ENCODE data around the gene ABTB2.

The ABTB2 gene

DNA sequence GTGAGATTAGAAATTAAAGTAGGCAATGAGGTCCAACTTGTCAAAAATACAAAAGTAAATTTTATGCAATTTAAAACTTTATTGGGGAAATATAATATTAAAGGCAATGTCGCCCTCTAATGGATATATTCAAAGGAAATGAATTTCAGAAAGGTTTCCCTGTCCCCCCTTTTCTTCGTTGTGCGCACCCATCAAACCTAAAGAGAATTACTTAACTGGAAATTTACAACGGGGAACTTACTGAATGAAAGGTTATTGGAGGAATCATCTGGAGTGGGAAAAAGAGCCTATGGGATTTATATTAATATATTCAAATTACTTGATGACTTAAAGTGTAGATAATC lies 1.7 kb upstream of the ABTB2 start:
- no peak for DNase-seq

DNA sequence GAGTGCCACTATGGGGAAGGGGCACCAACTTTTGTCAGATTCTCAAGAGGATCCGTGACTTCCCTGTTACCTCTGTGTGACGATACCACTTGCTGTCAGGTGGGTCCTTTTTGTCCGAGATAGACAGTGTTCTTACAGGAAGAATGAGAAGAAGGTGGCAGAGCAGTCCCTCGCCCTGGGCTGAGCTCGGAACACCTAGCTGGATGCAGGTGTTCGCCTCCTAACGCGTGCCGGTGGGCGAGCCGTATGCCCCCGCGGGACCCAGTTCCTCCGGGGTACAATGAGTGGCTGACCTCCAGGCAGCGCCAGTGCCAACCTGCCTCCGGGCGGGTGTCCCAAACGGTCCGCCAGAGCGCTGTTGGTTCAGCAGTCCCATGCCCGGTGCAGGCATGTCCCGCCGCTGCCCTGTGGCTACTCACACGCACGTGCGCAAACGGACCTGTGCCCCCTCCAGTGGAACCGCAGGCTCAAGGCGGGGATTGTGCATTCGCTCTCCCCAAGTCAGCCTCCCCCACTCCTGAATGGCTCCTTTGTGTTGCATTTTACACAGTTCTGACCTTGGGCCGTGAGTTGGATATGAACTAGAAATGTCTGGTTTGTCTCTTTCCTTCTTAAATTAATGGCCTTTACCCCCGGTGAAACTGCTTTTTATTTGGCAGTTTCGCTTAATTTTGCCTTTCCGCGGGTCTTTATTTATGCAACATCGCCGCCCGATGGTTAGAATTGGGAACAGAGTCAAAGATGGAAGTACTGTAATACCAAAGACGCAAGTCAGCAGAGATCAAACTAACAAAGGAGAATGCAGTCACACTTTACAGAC lies 1.1 kb upstream of the ABTB2 start:
- peak; percentile 55 for DNase-seq

DNA sequence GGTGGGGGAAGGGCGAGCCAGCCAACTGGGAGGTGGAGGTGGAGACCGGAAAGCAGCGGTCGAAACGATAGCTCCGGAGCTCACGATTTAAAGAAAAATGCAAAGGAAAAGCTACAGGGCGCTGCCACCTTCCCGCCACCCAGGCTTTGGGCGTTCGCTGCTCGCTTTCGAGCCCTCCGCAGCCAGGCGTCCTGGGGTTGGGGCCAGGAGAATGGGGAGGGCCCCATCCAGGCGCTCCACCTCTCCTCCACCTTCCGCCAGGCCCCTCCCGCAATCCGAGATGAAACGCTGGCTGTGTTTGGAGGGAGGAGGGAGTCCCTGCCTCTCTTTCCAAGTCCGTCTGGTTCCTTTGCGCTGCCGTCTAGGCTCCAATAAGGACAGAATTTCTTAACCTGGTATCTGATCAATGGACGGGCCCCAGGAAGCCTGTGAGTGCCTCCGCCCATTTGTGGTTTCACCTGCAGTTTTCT lies 483 bp upstream of the ABTB2 start:
- no peak for DNase-seq

DNA sequence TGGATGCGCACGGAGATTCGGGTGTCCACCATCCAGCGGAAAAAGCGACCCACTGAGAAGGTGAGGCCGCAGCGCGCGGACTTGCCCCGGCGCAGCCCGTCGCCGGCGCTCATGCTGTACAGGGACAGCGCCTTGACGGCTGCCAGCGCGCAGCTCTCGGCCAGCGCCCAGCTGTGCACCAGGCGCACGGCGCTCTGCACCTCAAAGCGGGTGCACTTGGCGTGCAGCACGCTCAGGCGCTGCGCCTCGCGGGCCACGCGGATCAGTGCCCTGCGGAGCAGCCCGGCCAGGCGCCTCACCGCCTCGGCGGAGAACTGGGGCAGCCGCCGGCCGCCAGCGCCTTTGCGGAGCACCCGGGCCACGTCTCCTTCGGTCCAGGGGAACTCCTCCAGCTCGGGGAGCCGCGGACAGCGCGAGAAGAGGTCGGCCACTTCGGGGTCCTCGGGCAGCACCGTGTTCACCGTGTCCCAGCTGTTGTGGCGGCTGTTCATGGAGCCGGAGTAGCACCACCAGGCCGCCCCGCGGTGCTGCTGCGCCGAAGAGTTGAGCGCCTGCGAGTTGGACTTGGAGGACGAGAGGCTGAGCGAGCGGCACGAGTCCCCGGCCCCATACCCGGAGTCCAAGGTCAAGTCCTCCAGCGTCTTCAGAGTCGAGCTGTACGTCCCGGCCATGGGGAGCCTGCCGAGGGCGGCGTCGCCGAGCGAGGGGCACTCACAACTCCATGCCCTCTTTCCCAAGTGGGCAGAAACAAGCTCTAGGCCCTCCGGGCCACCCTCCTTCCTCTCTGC lies 703 bp downstream of the ABTB2 start:
- DNase-seq, result no peak

DNA sequence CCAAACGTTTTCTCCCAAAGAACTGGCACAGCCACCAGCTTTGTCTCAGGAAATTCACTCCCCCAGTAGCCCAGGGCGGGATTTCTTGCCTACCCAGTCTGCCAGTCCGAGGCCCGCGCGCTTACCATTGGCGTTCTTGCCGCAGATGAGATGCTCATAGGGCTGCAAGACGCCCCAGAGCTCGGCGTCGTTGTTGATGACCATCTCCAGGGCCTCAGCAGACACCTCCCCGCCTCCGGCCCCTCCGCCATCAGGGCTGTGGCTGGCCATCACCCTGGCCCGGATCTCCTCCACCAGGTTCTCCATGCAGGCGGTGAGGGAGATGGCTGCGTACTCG lies 1.3 kb downstream of the ABTB2 start:
- no peak for DNase-seq

DNA sequence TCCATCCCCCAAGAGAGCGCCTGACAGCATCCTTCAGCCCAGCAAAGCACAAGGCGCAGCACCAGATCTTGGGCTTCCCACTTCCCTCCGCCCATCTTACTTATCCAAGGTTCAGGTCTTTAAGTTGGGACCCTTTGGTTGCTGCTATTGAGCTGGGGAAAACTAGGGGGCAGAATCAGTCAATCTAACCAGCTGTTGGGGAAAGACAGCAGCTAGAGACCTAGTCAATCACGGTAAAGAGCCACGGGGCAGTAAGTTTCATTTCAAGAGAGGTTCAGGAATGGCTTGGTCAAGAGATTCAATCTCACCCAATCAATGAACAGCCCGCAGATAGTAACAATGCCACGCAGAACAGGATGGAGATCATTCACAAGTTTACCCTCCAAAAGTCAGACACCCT lies 1.7 kb downstream of the ABTB2 start:
- DNase-seq, result no peak

DNA sequence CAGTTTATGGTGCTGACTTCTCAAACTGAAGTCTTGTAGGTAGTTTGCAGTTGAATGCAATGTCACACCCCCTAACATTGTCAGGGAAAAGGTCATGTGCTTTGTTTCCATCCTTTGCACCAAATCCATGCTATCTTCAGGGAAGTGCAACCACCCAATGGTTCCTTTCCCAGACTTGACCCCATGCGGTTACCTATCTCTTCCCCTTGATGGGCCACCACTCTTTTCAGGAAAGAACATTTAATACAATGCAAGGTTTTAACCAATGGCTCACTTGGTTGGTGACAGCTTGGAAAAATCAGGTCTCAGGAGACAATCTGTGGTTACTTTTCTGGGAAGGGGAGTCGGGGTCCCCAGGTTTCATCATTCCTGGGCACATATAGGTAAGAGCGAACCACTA lies 2.1 kb downstream of the ABTB2 start:
- no peak for DNase-seq

DNA sequence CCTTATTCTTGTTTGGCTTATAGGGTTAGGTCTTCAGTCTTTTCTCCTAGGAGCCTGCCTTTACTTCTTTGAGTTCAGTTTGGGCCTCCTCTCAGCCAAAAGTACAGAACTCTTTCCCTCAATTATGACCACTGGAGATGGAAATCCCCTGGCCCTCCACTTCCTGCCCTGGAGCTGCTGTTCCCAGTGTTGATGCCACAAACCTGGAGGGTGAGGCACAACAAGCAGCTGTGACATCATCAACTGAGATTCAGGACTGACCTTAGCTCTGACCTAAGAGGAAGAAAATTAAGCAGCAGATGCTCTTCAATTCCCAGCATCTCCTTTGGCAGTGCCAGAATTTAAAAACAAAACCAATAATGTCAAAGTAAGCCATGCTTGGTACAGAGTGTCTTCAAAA lies 3.0 kb downstream of the ABTB2 start:
- DNase-seq, result no peak

DNA sequence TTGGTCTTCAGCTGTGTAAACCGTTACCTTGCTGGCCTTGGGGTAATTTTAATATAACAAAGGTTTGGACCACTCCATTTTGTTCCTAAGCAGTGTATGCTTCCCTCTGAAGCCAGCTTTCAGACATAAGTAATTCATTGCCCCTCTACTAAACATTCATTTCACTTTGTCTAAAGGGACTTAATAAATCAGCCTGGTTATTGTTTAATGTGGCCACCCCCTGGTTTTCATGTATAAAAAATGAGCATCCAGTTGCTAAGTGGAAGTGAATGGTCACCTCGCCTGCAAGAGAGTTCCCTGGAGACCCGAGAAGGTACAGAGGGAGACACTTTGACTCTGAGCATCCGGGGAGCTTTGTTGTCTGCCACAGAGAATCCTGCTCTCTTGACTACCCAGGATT lies 3.9 kb downstream of the ABTB2 start:
- DNase-seq, result no peak

DNA sequence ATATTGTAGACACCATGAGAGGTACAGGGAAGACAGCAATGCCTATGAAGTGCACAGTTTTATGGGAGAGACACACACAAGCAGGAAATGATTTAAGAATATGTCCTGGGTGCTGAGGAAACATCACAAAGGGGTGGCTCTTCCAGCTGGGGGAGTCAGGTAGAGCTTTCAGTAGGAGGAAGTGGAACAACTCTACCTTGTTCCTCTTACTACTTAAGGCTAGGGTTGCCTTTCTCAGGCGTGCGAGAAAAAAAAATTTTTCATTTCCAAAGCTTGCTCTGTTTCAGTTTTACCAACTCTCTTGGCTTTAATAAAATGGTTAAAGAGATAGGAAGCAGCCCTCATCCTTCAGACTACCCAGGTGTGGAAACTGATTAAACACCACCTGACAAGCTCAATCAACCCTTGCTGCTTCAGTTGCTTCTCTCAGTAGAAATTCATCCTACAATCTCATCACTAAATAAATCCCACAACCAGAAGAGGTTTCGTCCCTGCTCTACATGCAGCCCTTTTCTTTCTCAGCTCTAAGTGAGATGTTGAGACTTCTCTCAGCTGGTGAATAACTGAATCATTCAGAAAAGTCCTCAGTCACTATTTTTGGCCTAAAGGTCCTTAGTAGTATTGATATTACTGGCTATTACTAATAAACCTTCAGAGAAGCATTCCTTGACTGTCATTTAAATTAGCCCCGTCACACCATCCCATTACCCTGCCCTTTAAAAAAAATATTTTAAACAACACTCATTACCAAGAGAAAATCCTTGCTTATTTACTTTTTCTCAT lies 5.9 kb downstream of the ABTB2 start:
- no peak for DNase-seq

DNA sequence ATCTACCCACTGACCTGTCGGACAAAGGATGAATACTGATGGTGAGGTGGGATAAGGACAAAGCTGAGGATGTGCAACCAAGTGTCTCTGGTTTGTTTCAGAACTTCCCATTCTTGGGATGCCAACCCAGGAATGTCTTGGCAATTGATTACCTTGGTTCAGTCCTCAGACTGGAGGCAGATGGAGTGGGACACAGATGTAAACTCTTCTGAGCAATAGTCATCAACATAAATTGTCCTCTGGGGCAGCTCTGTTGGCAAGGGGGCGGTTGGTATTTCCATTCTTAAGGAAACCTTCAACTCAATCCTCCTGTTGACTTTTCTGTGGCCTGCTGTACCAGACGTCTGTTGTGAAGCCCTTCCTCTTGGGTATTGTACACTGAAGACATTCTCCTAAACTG lies 6.8 kb downstream of the ABTB2 start:
- DNase-seq, result no peak

DNA sequence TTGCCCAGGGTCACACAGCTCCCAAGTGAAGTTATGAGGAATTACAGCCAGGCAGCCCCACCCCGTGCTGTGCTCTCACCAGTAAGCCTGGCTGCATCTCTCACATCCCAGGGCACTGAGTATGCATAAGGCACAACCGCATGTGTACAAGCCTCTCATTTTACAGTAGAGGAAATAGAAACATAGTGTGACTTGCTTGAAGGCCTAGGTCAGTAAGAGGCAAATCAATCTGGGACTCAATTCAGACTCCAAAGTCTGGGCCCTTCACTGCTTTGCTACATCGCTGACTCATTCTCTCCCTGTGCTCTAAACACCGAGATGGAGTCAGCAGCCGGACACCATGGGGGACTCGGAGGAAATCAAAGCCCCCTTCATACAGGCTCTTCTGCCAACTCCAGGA lies 7.9 kb downstream of the ABTB2 start:
- DNase-seq, result no peak

DNA sequence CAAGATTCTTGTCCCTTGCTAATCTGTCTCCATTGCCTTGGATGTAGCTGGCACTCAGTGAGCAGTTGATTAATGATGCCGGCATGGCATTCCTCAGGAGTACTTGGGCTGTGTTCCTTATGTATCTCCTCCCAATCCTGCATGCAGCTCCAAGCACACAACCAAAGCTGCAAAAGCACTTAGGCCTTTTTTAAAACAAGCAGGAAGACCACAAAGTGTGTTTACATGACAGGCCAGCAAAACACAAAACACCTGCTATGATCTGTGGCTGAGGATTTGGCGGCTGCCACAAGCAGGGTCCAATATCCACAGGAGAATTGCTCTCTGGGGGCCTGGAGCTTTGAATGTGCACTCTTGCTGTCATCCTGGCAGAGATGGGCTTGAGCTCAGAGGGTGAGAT lies 8.9 kb downstream of the ABTB2 start:
- no peak for DNase-seq

DNA sequence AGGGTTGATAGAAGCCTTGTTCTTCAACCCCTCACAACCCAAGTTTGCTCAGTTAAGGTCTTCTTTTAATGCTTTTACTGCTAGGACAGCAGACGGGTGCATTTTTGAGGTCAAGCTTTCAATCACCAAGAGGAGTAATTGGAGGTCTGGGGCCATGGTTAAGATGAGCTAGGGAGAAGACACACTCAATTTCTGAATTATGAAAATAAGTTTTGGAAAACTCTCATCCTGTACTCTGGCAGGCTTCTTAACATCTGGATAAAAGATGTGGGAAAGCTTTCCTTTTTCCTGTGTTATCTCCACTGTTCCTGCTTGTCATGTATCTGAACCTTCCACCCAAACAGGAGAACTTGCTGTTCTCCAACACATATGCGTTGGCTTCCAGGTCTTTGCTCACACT lies 9.7 kb downstream of the ABTB2 start:
- DNase-seq, result no peak

DNA sequence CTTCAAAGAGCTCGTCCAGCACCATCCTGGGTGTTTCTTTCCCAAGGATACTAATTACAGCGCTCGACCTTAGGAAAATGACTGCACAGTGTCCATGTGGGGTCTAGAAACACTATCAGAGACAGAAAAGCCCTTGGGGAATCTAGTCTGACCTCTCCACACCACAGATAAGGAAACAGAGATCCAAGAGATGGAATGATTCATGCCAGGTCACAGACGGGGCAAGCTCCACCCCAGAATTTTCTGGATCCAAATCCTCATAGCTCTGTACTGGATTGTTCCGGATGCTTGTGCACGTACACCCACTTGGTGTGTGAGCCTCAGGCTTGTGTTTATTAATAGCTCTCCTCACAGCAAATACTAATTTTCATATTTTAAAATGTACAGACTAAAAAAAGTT lies 11.3 kb downstream of the ABTB2 start:
- DNase-seq, result no peak

DNA sequence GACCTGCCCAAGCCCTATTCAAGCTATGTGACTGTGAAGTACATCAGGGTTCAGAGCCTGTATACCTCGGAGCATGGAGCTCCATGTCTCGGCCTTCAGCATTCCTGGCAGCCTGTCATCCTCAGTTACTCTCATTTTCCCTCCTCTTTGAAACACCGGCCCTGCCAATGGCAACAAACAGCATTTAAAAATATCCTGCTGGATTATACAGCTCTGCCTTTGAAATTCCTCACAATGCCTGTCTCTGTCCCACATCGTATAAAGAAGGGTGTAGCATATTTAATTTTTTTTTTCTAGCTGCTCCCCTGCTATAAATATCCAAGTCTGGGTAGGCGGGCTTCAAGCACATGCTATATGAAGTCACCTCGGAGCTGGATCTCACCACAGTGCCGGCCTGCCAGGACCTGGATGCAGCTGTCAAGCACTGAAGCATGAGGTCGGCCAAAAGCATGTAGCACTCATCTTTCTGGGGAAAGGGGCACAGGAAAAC lies 11.8 kb downstream of the ABTB2 start:
- no peak for DNase-seq

DNA sequence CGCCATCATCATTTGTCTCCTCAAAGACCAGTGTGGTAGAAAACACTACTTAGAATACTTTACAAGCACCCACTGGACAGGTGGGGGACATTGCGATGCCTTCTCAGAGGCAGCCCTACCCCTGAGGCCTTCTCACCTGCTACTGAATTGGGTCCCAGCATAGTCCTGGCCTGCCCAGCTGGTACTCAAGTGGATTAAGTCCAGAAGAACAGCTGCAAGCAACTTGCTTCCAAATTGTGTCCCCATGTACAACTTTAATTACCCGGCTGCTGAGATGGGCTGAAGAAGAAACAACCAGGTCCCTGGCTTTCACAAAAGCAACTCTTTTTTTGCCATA lies 12.3 kb downstream of the ABTB2 start:
- DNase-seq, result no peak

DNA sequence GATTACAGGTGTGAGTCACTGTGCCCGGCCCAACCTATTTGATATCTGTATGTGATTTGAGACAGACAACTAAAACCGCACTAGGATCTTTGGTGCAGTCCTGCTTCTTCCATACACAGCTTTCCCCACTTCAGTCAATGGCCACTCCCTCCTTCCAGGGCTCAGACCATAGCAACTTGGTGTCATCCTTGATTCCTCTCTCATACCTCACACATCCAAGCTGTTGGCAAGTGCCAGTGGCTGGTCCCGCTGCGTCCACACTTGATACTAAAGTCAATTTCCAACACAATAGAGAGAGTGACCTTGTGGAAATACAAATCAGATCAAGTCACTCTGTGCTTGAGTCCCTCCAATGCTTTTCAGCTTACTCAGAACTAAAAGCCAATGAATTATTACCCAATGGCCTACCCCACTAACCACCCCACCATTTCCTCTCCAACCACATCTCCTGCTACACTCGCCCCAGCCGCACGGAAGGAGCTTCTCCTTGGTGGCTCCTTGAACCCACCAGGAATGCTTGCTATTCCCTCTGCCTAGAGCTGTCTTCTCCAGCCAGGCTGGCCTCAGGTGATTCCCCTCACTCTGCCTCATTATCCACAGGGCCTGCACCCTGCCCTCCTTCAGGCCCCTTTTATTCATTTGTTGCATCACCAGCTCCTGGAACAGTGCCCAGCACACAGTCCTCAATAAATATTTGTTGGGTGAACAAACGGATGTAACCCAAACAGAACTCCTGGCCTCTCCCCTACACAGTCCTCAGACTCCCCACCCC lies 12.9 kb downstream of the ABTB2 start:
- no peak for DNase-seq

DNA sequence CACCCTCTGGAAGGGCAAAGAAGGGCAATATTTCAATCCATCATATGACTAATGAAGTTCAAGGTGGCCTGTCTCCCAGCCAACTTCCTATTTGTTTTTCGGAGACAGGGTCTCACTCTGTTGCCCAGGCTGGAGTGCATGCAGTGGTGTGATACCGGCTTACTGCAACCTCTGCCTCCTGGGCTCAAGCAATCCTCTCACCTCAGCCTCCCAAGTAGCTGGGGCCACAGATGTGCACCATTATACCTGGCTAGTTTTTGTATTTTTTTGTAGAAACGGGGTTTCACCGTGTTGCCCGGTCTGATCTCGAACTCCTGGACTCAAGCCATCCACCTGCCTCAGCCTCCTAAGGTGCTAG lies 13.4 kb downstream of the ABTB2 start:
- DNase-seq, result no peak

DNA sequence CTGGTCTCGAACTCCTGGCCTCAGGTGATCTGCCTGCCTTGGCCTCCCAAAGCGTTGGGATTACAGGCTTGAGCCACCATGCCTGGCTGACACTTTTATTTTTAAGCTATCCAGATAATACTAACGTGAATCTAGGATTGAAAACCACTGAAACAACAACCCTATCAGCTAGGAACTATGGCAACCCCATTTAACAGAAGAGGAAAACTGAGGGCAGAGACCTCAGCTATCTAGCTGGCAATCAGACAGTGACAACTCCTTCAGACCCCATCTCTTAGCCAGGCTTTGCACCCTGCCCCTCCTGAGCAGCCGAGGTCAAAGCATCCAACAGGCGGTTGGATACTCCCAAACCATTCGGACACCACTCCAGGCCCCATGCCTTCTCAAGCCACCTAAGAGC lies 14.1 kb downstream of the ABTB2 start:
- no peak for DNase-seq

DNA sequence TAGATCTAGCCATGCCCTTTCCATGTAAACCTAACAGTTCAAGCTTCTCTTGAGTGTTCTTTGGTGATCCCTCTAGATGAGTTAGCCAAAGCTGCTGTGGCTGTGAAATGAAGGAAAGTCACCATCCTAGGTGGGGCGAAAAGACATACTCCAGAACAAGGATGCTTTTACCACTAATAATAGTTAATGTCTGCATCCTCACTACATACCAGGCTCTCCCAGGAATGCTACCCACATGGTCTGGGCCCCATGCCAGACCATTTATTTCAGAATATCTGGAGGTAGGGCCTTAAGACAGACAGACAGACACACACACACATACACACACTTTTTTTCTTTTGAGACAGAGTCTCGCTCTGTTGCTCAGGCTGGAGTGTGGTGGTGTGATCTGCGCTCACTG lies 14.7 kb downstream of the ABTB2 start:
- DNase-seq, result no peak

DNA sequence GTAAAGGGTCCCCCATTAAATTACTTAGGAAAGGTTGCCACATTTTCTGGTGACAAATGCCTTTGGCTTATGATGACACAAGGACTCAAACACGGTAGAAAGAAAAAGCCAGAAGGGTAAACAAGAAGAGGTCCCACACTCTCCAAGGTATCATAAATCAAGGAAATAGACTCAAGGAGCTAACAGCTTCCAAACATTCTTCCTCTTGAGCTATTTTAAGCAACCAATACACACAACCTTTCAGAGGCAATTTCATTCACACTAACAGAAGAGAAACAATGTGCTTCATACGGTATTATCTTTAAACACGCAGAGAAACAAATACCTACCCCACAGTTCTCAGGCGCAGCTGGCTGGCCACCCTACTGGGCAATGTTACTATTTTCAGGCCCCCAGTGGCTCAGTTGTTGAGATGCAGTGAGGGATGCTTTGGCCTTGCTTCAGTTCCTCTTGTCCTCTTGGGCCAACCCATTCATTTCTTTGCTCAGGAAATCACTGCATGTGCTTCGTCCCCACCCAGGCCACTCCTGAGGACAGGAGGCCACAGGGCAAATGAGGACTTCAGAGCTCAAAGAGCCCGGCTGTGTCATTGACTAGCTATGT lies 15.8 kb downstream of the ABTB2 start:
- DNase-seq, result no peak

DNA sequence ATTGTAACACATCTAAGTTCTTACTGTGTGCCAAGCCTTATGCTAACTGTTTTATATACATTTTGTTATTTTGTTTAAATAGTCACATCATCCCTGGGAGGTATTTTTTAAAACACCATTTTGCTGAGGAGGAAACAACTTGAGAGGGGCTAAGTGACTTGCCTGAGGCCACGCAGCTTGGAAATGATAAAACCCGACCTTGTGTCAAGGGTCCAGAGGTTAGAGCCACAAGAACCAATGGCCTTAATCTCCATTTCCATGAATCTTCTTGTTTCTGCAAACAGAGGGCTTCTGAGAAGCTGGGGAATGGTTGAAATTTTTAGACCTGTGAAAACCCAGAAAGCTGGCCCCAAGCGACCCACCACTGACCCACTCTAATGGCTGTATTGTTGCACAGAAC lies 16.7 kb downstream of the ABTB2 start:
- no peak for DNase-seq
